Measurements from ENCODE around the gene TRAP1. TPM values are rescaled to one million over a fixed set of nuclear protein-coding genes. Genes with fewer than 3 reads are reported as not detected.

The TRAP1 gene
- total and polyA plus RNA-seq, 4 donors, result 78.3 to 148 (median 112) TPM

- no peak for DNase-seq (ENCODE audit: low spot score)
- H3K36me3 ChIP-seq (ENCODE audit: control insufficient read depth in 4 of 4, insufficient read depth in 3 of 4, low read depth in 1 of 4, low read length in 3 of 4), result peaks cover 20 to 71% (median 23%) of the 10 kb centered on the region in 4 donors
- no peak overlapping the region for H3K27ac ChIP-seq (ENCODE audit: low read depth in 1 of 2, low read length in 2 of 2)
- TF ChIP-seq REST (IDR thresholded peaks at IDR 0.05) (no peak), NR2F2 (IDR thresholded peaks at IDR 0.05) (no peak), SP1 (IDR thresholded peaks at IDR 0.05) (no peak), JUND (IDR thresholded peaks at IDR 0.05) (no peak), ATF3 (IDR thresholded peaks at IDR 0.05) (no peak), FOXA2 (IDR thresholded peaks at IDR 0.05) (no peak), RAD21 (IDR thresholded peaks at IDR 0.05) (no peak), ZBTB33 (IDR thresholded peaks at IDR 0.05) (no peak), FOXA1 (IDR thresholded peaks at IDR 0.05) (no peak), HNF4G (IDR thresholded peaks at IDR 0.05) (no peak), EGR1 (IDR thresholded peaks at IDR 0.05; ENCODE audit: low read depth in 2 of 2) (no peak), MAX (IDR thresholded peaks at IDR 0.05) (no peak), RXRA (IDR thresholded peaks at IDR 0.05) (no peak), GABPA (IDR thresholded peaks at IDR 0.05 in 1 of 2, conservative IDR thresholded peaks at IDR 0.05 in 1 of 2) (no peak), TAF1 (conservative IDR thresholded peaks at IDR 0.05) (no peak), YY1 (IDR thresholded peaks at IDR 0.05) (no peak), CTCF (IDR thresholded peaks at IDR 0.05; ENCODE audit: low read depth, low read length, missing input control) (no peak), HNF4A (conservative IDR thresholded peaks at IDR 0.05) (no peak)
- WGBS, result 96% methylated on average over 11 of the region's 11 CpGs
- H3K4me3 ChIP-seq (ENCODE audit: low read depth in 1 of 3, low read length in 3 of 3), result no peak overlapping the region
- H3K9ac ChIP-seq (ENCODE audit: low read depth in 1 of 2, low read length in 2 of 2), result no peak overlapping the region
- no peaks in the 10 kb centered on the region for H3K27me3 ChIP-seq (ENCODE audit: control insufficient read depth in 4 of 4, insufficient read depth in 4 of 4, low read length in 3 of 4)
- no peaks in the 10 kb centered on the region for H3K9me3 ChIP-seq (ENCODE audit: control insufficient read depth in 4 of 4, low read length in 3 of 4)
- H3K4me1 ChIP-seq (ENCODE audit: control insufficient read depth in 4 of 4, insufficient read depth in 4 of 4, low read length in 3 of 4), result peaks cover 0 to 6% (median 0%) of the 10 kb centered on the region in 4 donors
Measured at GRCh38 chr16:3671424-3671823, 45.9 kb downstream of the TRAP1 start.

Measured in liver (tissue), 9 donors.